Gastrocnemius medialis (tissue), 4 donors: Measurements from ENCODE around the gene NCAM2. TPM values are rescaled to one million over a fixed set of nuclear protein-coding genes. Genes with fewer than 3 reads are reported as not detected.

ENCODE experiments used
- ATAC-seq, 2 donors: fragments of 150-250 bp; one replicate each; pipeline ENCODE4 v1.9.1; 2016
- DNase-seq, 2 donors: peaks; one replicate each; pipeline ENCODE4 v3.0.0-alpha.2; 2019
- H3K27ac ChIP-seq, 4 donors: fragments of 200-600 bp; sonication (generic); 1 replicate in 1 of 4; 2 replicates in 3 of 4; pipeline ENCODE4 v1.5.1; 2016 to 2018; ENCODE audit warnings: mild to moderate bottlenecking in 2 of 4, moderate library complexity in 1 of 4
- H3K27me3 ChIP-seq, 3 donors: fragments of 200-600 bp; sonication (generic) in 2 of 3; 1 replicate in 1 of 3; 2 replicates in 2 of 3; pipeline versions ENCODE4 v1.5.1 to v1.6.0; 2016 to 2019; ENCODE audit warnings: mild to moderate bottlenecking in 1 of 3, moderate library complexity in 1 of 3
- H3K36me3 ChIP-seq, 2 donors: fragments of 200-600 bp; sonication (generic) in 1 of 2; one replicate each; pipeline ENCODE4 v1.5.1; 2017 to 2018
- H3K4me1 ChIP-seq, 2 donors: fragments of 200-600 bp; sonication (generic) in 1 of 2; one replicate each; pipeline ENCODE4 v1.5.1; 2016 to 2017; ENCODE audit warnings: mild to moderate bottlenecking in 2 of 2
- H3K4me3 ChIP-seq, 4 donors: fragments of 200-600 bp; sonication (generic) in 3 of 4; 1 replicate in 1 of 4; 2 replicates in 3 of 4; pipeline ENCODE4 v1.5.1; 2016 to 2019; ENCODE audit warnings: mild to moderate bottlenecking in 2 of 4
- H3K9me3 ChIP-seq, 3 donors: fragments of 200-600 bp; sonication (generic) in 2 of 3; 1 replicate in 1 of 3; 2 replicates in 2 of 3; pipeline ENCODE4 v1.5.1; 2016 to 2019
- CTCF ChIP-seq, 5 experiments: fragments of 450-650 bp in 3 of 5; fragments of 200-600 bp in 2 of 5; sonication (generic) in 2 of 5; IDR thresholded peaks in 4 of 5; conservative IDR thresholded peaks in 1 of 5; 1 replicate in 4 of 5; 2 replicates in 1 of 5; pipeline ENCODE4 v1.5.1; 2016 to 2019; ENCODE audit warnings: antibody characterized with exemption in 5 of 5, mild to moderate bottlenecking in 3 of 5, moderate library complexity in 3 of 5
- POLR2A ChIP-seq, 2 donors: fragments of 450-650 bp; IDR thresholded peaks; one replicate each; pipeline ENCODE4 v1.6.1; 2017; ENCODE audit warnings: antibody characterized with exemption in 2 of 2, mild to moderate bottlenecking in 2 of 2, moderate library complexity in 2 of 2
- in situ Hi-C, 4 donors: fragments of 200-750 bp; cut with MboI; loops; one replicate each; pipeline versions ENCODE4 v1.15.0 to v1.8.0; 2017; ENCODE audit warnings: low sequenced_read_pairs in 4 of 4
- intact Hi-C: fragments of 100-400 bp; cut with DNase I; formaldehyde crosslinking; loops from one replicate; pipeline ENCODE4 v1.15.1; 2023; ENCODE audit warnings: low total_unique reads
- total RNA-seq, 4 donors: library from RNA; depleted of rRNA; stranded (reverse); fragments of >200 nt; gene quantifications; one replicate each; pipeline versions ENCODE4 v1.1.0 to v1.2.3, GENCODE V29; 2016

Gene NCAM2
- total RNA-seq, 4 donors from 2014 or later = 0.07 to 1.9 (median 0.65) TPM

- no peak for DNase-seq
- no peak for ATAC-seq
- Histone ChIP-seq H3K27ac (no peak overlapping the region), H3K36me3 (no peaks in the 10 kb centered on the region), H3K27me3 (peaks cover 13 to 18% (median 15%) of the 10 kb centered on the region in 3 donors), H3K9me3 (no peaks in the 10 kb centered on the region), H3K4me1 (peaks cover 6 to 7% of the 10 kb centered on the region in 2 donors), H3K4me3 (no peak overlapping the region)
- intact Hi-C loops = no loop called here
- in situ Hi-C loops = loop anchor here in 2 of 4 donors (25.0 kb wide), 2 partner anchors 1787 to 1812 kb away; no protein-coding TSS in a partner anchor
- TF ChIP-seq CTCF (IDR thresholded peaks at IDR 0.05 in 4 of 5, conservative IDR thresholded peaks at IDR 0.05 in 1 of 5) = no peak
- no peak for TF ChIP-seq POLR2A (IDR thresholded peaks at IDR 0.05)
Observed at GRCh38 chr21:21000591-21001175, 2.5 kb downstream of the NCAM2 start.

- intact Hi-C loops = no loop called here
- Histone ChIP-seq H3K27ac (no peak overlapping the region), H3K4me3 (no peak overlapping the region)
Observed at GRCh38 chr21:21001591-21002100, 3.4 kb downstream of the NCAM2 start.

GRCh38 chr21:21002153-21002552, 3.9 kb downstream of the NCAM2 start:
- DNase-seq = no peak
- Histone ChIP-seq H3K27ac (no peak overlapping the region), H3K27me3 (peaks cover 7 to 8% (median 8%) of the 10 kb centered on the region in 3 donors), H3K4me1 (peaks cover 6 to 7% of the 10 kb centered on the region in 2 donors), H3K36me3 (no peaks in the 10 kb centered on the region), H3K4me3 (no peak overlapping the region), H3K9me3 (no peaks in the 10 kb centered on the region)
- ATAC-seq = no peak
- intact Hi-C loops = no loop called here
- in situ Hi-C loops = loop anchor here in 2 of 4 donors (25.0 kb wide), 2 partner anchors 1785 to 1810 kb away; no protein-coding TSS in a partner anchor
- TF ChIP-seq POLR2A (IDR thresholded peaks at IDR 0.05) = no peak
- TF ChIP-seq CTCF (IDR thresholded peaks at IDR 0.05 in 4 of 5, conservative IDR thresholded peaks at IDR 0.05 in 1 of 5) = no peak

More at GRCh38 chr21:21001591-21002100, 3.4 kb downstream of the NCAM2 start:
- H3K27me3 ChIP-seq = peaks cover 11 to 13% (median 12%) of the 10 kb centered on the region in 3 donors
- DNase-seq (no peak), ATAC-seq (no peak)
- no peaks in the 10 kb centered on the region for H3K36me3 ChIP-seq
- in situ Hi-C loops = loop anchor here in 2 of 4 donors (25.0 kb wide), 2 partner anchors 1786 to 1811 kb away; no protein-coding TSS in a partner anchor
- peaks cover 6 to 7% of the 10 kb centered on the region in 2 donors for H3K4me1 ChIP-seq
- TF ChIP-seq POLR2A (IDR thresholded peaks at IDR 0.05) (no peak), CTCF (IDR thresholded peaks at IDR 0.05 in 4 of 5, conservative IDR thresholded peaks at IDR 0.05 in 1 of 5) (no peak)
- H3K9me3 ChIP-seq = no peaks in the 10 kb centered on the region

- H3K4me3 ChIP-seq = no peak overlapping the region
- DNase-seq (no peak), ATAC-seq (no peak)
- H3K4me1 ChIP-seq = peaks cover 0 to 5% of the 10 kb centered on the region in 2 donors
- in situ Hi-C loops = loop anchor here in 2 of 4 donors (25.0 kb wide), 2 partner anchors 1784 to 1809 kb away; no protein-coding TSS in a partner anchor
- TF ChIP-seq CTCF (IDR thresholded peaks at IDR 0.05 in 4 of 5, conservative IDR thresholded peaks at IDR 0.05 in 1 of 5) = no peak
- no peak for TF ChIP-seq POLR2A (IDR thresholded peaks at IDR 0.05)
- H3K36me3 ChIP-seq = no peaks in the 10 kb centered on the region
- intact Hi-C loops = no loop called here
- H3K27me3 ChIP-seq = peaks cover 0 to under 1% (median 0%) of the 10 kb centered on the region in 3 donors
- H3K9me3 ChIP-seq = no peaks in the 10 kb centered on the region
- no peak overlapping the region for H3K27ac ChIP-seq
Observed at GRCh38 chr21:21003701-21004100, 5.5 kb downstream of the NCAM2 start.
